Colon (tissue), 2 donors: Measurements from ENCODE around the gene CPT1C.
A peak's percentile ranks its signal among the peaks of the same experiment; 100 is the strongest.

Experiments used
- FAIRE-seq: peaks from 2 replicates; lab custom pipeline; 2012; peaks lifted over from hg19 to GRCh38; lab: Jason Lieb, UNC
- donor health status: control.
- donor health status: control.

The CPT1C gene

GRCh38 chr19:49660338-49660961 is 30.5 kb upstream of the CPT1C start:
- no peak for FAIRE-seq

GRCh38 chr19:49662011-49662410 is 28.9 kb upstream of the CPT1C start:
- FAIRE-seq: no peak

- no peak for FAIRE-seq
These were observed 27.7 kb upstream of the CPT1C start for GRCh38 chr19:49663224-49663623.

GRCh38 chr19:49664171-49665035 is 26.5 kb upstream of the CPT1C start:
- FAIRE-seq: no peak

GRCh38 chr19:49665036-49665350 is 25.9 kb upstream of the CPT1C start:
- no peak for FAIRE-seq

GRCh38 chr19:49665351-49666119 is 25.4 kb upstream of the CPT1C start, which contains the start of the genes BCL2L12 and IRF3:
BCL2L12 (plus strand) TSS chr19:49665933; CDS start chr19:49666693, 760 bp downstream.
IRF3 (minus strand) TSS chr19:49665857; CDS start chr19:49664838, 1,019 bp downstream.
- peak; percentile 77 for FAIRE-seq

GRCh38 chr19:49666120-49666444 is 24.8 kb upstream of the CPT1C start:
- FAIRE-seq: no peak

GRCh38 chr19:49667473-49667872 is 23.4 kb upstream of the CPT1C start:
- FAIRE-seq: no peak

- no peak for FAIRE-seq
These were observed 21.4 kb upstream of the CPT1C start for GRCh38 chr19:49669516-49669915.

GRCh38 chr19:49672131-49672919 is 18.6 kb upstream of the CPT1C start:
- no peak for FAIRE-seq

GRCh38 chr19:49676136-49676783 is 14.7 kb upstream of the CPT1C start:
- FAIRE-seq: no peak

- peak; percentile 97 for FAIRE-seq
These were observed 14.1 kb upstream of the CPT1C start for GRCh38 chr19:49676784-49677230.

- no peak for FAIRE-seq
These were observed 13.6 kb upstream of the CPT1C start, which contains the start of gene PRMT1 for GRCh38 chr19:49677231-49677900. PRMT1 (plus strand) TSS chr19:49677271; CDS start chr19:49677281, 10 bp downstream.

- no peak for FAIRE-seq
These were observed 12.8 kb upstream of the CPT1C start for GRCh38 chr19:49677901-49678674.

GRCh38 chr19:49678985-49679770 is 11.7 kb upstream of the CPT1C start:
- no peak for FAIRE-seq

GRCh38 chr19:49679771-49680413 is 11.0 kb upstream of the CPT1C start:
- no peak for FAIRE-seq

- FAIRE-seq: no peak
These were observed 10.2 kb upstream of the CPT1C start for GRCh38 chr19:49680421-49681351.

GRCh38 chr19:49681830-49682229 is 9.1 kb upstream of the CPT1C start:
- no peak for FAIRE-seq
